GM10266 (cell line): ENCODE data around the gene MTMR11.

Experiments
- DNase-seq: peaks from one replicate; pipeline ENCODE4 v3.0.0; 2012; ENCODE audit errors: extremely low spot score
- TF ChIP-seq, protein P1 (sequence below): IDR thresholded peaks from 2 replicates; pipeline ENCODE4 v1.5.1; 2012; ENCODE audit warnings: mild to moderate bottlenecking, low read depth; ENCODE audit not compliant: control insufficient read depth, insufficient read depth; ENCODE audit errors: missing control alignments

Gene MTMR11

DNA sequence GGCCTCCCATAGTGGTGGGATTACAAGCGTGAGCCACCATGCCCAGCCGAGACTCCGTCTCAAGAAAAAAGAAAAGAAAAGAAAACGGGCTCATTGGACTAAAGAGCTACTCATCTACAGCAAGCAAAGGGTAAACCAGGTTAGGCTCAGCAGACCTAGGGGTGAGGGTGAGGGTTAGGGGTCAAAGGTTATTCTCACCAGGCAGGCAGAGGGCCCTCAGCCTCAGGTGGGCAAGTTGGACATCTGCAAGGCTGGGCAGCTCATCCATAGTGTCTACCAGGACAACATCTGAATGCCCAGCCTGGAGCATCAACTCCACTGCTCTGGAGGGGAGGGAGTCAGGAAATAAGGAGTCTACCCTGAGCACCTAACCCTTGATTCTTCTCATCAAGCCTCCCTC, 3.5 kb downstream of the MTMR11 start:
- TF ChIP-seq, protein P1, sequence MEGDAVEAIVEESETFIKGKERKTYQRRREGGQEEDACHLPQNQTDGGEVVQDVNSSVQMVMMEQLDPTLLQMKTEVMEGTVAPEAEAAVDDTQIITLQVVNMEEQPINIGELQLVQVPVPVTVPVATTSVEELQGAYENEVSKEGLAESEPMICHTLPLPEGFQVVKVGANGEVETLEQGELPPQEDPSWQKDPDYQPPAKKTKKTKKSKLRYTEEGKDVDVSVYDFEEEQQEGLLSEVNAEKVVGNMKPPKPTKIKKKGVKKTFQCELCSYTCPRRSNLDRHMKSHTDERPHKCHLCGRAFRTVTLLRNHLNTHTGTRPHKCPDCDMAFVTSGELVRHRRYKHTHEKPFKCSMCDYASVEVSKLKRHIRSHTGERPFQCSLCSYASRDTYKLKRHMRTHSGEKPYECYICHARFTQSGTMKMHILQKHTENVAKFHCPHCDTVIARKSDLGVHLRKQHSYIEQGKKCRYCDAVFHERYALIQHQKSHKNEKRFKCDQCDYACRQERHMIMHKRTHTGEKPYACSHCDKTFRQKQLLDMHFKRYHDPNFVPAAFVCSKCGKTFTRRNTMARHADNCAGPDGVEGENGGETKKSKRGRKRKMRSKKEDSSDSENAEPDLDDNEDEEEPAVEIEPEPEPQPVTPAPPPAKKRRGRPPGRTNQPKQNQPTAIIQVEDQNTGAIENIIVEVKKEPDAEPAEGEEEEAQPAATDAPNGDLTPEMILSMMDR = no peak
- DNase-seq = no peak

DNA sequence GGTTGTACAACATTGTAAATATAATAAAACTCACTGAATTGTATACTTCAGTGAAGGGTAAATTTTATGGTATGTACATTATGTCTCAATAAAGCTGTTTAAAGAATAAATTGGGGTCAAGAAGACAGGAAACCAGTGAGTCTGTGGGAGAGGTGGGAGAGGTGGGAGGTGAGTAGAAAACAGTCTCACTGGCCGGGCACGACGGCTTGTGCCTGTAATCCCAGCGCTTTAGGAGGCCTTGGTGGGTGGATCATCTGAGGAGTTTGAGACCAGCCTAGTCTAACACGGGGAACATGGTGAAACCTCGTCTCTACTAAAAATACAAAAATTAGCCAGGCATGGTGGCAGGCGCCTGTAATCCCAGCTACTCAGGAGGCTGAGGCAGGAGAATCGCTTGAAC, 4.2 kb downstream of the MTMR11 start:
- TF ChIP-seq, protein P1 = no peak
- no peak for DNase-seq

DNA sequence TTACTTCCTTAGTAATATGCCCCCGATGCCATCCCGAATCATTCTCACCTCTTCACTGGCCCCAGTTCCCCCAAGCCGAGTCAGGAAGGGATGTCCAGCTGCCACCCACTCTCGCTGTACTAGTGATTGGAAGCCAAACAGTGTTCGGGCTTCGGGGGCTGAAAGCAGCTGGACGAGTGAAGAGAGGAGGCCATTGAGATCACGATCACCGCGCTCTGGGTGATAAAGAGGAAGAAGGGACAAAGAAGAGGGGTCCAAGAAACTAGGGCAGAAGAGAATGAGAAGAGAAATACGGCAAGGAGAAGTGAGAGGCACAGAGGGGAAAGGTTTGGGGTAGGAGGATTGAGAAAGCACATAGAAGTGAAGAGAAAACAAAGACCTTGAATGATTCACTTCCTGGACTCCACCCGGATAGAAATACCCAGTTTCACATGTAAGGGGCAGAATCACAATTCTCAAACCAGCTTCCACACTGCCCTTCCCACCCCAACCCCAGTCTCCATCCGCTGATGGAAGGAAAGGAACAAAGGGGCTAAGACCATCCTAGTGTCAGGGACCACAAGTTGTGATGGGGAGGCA, 5.4 kb downstream of the MTMR11 start:
- DNase-seq = no peak
- TF ChIP-seq, protein P1 = no peak

DNA sequence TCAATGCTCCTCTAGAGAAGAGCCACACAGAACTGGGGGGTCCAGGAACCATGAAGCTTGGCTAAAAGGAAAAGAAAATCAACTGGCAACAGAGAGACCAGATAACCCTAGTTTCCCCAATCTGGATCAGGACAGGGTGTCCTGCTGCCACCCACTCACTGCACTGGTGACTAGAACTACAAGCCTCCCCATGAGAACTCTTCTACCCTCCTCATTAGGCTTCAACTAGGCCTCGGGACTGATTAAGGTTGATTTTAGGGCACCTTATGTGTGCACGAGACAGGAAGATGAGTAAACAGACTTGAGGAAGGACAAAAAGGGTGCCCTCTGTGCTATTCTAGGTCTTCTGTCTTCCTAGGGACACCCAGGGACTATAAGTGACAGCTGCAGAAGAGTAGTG, 6.8 kb downstream of the MTMR11 start:
- TF ChIP-seq, protein P1 = no peak
- DNase-seq = no peak

DNA sequence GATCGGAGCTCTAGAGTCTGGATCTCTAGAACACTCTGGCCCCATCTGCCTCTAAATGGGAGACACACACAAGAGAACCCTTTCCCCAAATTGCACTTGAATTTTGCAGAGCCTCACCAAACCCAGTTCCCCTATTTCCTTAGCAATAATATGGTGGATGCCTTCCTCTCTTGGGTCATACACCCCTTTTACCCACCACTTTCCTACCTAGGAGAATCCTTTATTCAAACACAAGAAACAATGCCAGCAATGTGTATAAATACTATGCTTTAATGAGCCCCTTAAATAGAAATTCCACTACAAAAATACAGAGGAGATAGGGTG, 8.3 kb downstream of the MTMR11 start:
- no peak for DNase-seq
- TF ChIP-seq, protein P1 = no peak

DNA sequence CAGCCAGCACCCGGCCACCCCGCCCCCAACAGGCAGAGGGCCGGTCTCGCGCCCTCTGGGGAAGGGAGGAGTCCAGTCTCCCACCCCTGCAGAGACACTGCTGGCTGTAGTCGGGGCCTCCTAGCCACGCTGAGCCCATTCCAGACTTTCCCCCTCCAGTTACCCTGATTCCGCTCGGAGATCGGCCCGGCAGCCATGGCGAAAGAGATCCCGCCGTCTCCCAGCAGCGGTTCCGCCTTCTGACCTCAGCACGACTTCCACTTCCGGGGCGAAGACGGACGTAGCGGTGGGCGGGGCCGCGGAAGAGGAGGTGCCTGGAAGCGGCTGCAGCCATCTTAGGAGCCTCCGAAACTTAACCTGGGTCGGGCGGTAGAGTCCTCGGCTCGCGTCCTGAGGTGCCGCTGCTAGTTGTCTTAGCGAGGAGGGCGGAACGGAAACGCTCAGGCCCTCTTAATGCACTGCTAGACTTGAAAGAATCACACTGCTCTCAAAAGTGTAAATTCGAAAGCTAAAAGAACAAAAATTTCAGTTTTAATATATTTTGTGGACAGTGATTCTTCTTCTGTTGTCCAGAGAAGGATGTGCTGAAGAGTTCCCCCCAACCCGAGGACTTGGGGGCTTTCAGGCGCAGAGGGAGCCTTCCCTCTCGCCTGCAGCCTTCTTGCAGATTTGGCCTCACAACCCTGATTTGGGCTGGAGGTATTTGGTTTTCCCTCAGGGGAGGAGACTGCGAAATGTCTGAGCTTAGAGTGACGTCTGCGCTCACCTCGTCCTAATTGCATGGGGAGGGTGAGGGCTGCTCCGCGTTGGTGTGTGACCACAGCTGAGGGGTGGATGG, 8.9 kb downstream of the MTMR11 start, which contains the start of gene SF3B4:
SF3B4 (minus strand) TSS at position 241 of the 838 bp plus-strand sequence; CDS start at position 197, 44 bp downstream.
- TF ChIP-seq, protein P1 = no peak
- DNase-seq = peak; percentile 90

DNA sequence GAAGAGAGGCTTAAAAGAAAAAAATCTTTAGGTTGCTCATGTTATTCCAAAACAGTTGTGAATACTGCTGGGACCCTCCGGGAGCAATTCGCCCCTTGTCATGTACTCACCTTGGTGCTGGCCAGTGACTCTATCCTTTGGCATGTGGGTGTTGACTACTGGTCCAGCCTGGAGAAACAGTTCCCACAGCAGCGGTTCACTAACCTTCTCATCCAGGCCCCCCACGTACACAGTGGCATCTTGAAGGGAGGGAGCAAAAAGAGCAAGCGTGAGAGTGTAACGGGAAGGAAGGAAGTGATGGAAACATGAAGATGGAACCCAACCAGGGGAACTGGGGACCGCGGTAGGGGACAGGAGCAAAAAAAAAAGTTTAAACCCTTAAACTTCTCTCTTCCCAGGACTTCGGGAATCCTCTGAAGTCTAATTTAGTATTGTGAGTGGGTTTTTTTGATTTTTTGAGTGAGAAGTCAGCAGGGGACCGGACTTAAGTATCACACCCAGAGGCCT, 9.6 kb downstream of the MTMR11 start:
- TF ChIP-seq, protein P1 = no peak
- no peak for DNase-seq
